ENCODE results near the gene TNNT1. TPM values are rescaled to one million over a fixed set of nuclear protein-coding genes. Genes with fewer than 3 reads are reported as not detected.

TNNT1 gene
- total RNA-seq, 4 donors from 2014 or later, result not detected

DNA sequence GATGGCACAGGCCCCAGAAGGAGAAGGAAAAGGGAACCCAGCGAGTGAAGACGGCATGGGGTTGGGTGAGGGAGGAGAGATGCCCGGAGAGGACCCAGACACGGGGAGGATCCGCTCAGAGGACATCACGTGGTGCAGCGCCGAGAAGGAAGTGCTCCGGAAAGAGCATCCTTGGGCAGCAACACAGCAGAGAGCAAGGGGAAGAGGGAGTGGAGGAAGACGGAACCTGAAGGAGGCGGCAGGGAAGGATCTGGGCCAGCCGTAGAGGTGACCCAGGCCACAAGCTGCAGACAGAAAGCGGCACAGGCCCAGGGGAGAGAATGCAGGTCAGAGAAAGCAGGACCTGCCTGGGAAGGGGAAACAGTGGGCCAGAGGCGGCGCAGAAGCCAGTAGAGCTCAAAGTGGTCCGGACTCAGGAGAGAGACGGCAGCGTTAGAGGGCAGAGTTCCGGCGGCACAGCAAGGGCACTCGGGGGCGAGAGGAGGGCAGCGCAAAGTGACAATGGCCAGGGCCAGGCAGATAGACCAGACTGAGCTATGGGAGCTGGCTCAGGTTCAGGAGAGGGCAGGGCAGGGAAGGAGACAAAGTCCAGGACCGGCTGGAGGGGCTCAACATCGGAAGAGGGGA, 32.7 kb downstream of the TNNT1 start:
- Histone ChIP-seq H3K4me1 (peaks cover 0 to 50% (median 19%) of the 10 kb centered on the region in 4 donors), H3K9me3 (no peaks in the 10 kb centered on the region), H3K4me3 (peak overlapping the region; percentile 79 to 98 (median 93)), H3K27me3 (no peaks in the 10 kb centered on the region), H3K36me3 (peaks cover 0 to 10% (median 0%) of the 10 kb centered on the region in 3 donors), H3K27ac (peak overlapping the region; percentile 73 to 97 (median 88))
- DNase-seq, result peak; percentile 64 to 84 (median 79)
- TF ChIP-seq, protein P1, sequence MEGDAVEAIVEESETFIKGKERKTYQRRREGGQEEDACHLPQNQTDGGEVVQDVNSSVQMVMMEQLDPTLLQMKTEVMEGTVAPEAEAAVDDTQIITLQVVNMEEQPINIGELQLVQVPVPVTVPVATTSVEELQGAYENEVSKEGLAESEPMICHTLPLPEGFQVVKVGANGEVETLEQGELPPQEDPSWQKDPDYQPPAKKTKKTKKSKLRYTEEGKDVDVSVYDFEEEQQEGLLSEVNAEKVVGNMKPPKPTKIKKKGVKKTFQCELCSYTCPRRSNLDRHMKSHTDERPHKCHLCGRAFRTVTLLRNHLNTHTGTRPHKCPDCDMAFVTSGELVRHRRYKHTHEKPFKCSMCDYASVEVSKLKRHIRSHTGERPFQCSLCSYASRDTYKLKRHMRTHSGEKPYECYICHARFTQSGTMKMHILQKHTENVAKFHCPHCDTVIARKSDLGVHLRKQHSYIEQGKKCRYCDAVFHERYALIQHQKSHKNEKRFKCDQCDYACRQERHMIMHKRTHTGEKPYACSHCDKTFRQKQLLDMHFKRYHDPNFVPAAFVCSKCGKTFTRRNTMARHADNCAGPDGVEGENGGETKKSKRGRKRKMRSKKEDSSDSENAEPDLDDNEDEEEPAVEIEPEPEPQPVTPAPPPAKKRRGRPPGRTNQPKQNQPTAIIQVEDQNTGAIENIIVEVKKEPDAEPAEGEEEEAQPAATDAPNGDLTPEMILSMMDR (IDR thresholded peaks at IDR 0.05), result no peak

DNA sequence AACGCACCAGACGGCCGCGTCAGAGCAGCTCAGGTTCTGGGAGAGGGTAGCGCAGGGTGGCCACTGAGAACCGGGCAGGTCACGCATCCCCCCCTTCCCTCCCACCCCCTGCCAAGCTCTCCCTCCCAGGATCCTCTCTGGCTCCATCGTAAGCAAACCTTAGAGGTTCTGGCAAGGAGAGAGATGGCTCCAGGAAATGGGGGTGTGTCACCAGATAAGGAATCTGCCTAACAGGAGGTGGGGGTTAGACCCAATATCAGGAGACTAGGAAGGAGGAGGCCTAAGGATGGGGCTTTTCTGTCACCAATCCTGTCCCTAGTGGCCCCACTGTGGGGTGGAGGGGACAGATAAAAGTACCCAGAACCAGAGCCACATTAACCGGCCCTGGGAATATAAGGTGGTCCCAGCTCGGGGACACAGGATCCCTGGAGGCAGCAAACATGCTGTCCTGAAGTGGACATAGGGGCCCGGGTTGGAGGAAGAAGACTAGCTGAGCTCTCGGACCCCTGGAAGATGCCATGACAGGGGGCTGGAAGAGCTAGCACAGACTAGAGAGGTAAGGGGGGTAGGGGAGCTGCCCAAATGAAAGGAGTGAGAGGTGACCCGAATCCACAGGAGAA, 33.5 kb downstream of the TNNT1 start:
- no peaks in the 10 kb centered on the region for H3K27me3 ChIP-seq
- peaks cover 0 to 10% (median 0%) of the 10 kb centered on the region in 3 donors for H3K36me3 ChIP-seq
- H3K9me3 ChIP-seq, result no peaks in the 10 kb centered on the region
- H3K27ac ChIP-seq, result peak overlapping the region; percentile 73 to 97 (median 88)
- peaks cover 0 to 50% (median 19%) of the 10 kb centered on the region in 4 donors for H3K4me1 ChIP-seq
- TF ChIP-seq POLR2A (IDR thresholded peaks at IDR 0.05), result no peak
- TF ChIP-seq, protein P1 (IDR thresholded peaks at IDR 0.05), result no peak
- DNase-seq, result no peak
- H3K4me3 ChIP-seq, result peak overlapping the region; percentile 79 to 98 (median 93)

DNA sequence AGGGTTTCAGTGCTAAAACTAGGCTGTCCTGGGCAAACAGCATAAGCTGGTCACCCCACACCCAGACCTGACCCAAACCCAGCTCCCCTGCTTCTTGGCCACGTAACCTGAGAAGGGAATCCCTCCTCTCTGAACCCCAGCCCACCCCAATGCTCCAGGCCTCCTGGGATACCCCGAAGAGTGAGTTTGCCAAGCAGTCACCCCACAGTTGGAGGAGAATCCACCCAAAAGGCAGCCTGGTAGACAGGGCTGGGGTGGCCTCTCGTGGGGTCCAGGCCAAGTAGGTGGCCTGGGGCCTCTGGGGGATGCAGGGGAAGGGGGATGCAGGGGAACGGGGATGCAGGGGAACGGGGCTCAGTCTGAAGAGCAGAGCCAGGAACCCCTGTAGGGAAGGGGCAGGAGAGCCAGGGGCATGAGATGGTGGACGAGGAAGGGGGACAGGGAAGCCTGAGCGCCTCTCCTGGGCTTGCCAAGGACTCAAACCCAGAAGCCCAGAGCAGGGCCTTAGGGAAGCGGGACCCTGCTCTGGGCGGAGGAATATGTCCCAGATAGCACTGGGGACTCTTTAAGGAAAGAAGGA, 34.4 kb downstream of the TNNT1 start:
- H3K27ac ChIP-seq, result peak overlapping the region; percentile 27 to 94 (median 69)
- no peak for TF ChIP-seq POLR2A (IDR thresholded peaks at IDR 0.05)
- TF ChIP-seq, protein P1 (IDR thresholded peaks at IDR 0.05), result no peak
- H3K36me3 ChIP-seq, result peaks cover 0 to 14% (median 0%) of the 10 kb centered on the region in 3 donors
- no peak for DNase-seq
- peaks cover 0 to 50% (median 19%) of the 10 kb centered on the region in 4 donors for H3K4me1 ChIP-seq
- no peaks in the 10 kb centered on the region for H3K9me3 ChIP-seq
- peak overlapping the region in 1 of 4 donors; percentile 92 for H3K4me3 ChIP-seq
- H3K27me3 ChIP-seq, result no peaks in the 10 kb centered on the region

DNA sequence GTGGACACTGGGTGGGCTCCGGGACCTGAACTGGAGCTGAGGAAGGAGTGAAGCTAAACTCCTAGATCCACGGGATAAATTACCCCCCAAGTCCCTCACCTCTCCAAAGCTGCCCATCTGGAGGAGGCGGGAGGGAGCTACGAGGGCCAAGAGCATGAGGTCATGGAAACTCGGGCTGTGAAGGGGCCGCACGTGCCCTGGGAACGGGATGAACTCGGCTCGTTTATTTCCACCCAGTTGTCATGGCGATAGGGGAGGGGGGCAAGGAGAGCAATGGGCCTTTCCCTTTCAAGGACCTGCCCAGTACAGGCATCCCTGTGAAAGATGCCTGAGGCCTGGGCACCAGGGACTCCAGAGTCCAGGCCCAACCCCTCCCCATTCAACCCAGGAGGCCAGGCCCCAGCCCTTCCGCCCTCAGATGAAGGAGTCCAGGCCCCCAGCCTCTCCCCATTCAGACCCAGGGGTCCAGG, 35.4 kb downstream of the TNNT1 start:
- H3K4me3 ChIP-seq, result peak overlapping the region in 1 of 4 donors; percentile 30
- peaks cover 0 to 49% (median 19%) of the 10 kb centered on the region in 4 donors for H3K4me1 ChIP-seq

More for the DNA sequence above, 35.4 kb downstream of the TNNT1 start:
- Histone ChIP-seq H3K9me3 (no peaks in the 10 kb centered on the region), H3K27ac (peak overlapping the region; percentile 55 to 94 (median 70)), H3K36me3 (peaks cover 0 to 23% (median 0%) of the 10 kb centered on the region in 3 donors), H3K27me3 (no peaks in the 10 kb centered on the region)
- TF ChIP-seq, protein P1 (IDR thresholded peaks at IDR 0.05), result no peak
- TF ChIP-seq POLR2A (IDR thresholded peaks at IDR 0.05), result no peak
- DNase-seq, result peak; percentile 43 to 84 (median 63)

Measured in Peyer's patch (tissue), 4 donors.